ENCODE data around the gene LRRN4CL.
A peak's percentile ranks its signal among the peaks of the same experiment; 100 is the strongest.

The LRRN4CL gene

GRCh38 chr11:62646825-62647608 lies 42.3 kb downstream of the LRRN4CL start:
- no peak for DNase-seq (ENCODE audit: low spot score)

- peak; percentile 100 for DNase-seq (ENCODE audit: low spot score)
Measured at GRCh38 chr11:62645946-62646824, 43.1 kb downstream of the LRRN4CL start, which contains the start of gene GANAB. Gene GANAB (minus strand): TSS chr11:62646613. CDS start chr11:62646599, 14 bp downstream.

- no peak for DNase-seq (ENCODE audit: low spot score)
Measured at GRCh38 chr11:62645671-62645945, 43.7 kb downstream of the LRRN4CL start.

- no peak for DNase-seq (ENCODE audit: low spot score)
Measured at GRCh38 chr11:62644220-62644619, 45.1 kb downstream of the LRRN4CL start.
